HAP-1 (cell line): ENCODE data around the gene SEC16A.

Experiments used
- DNase-seq, 2 experiments: peaks; one replicate each; pipeline ENCODE4 v3.0.0-alpha.2; 2016 to 2020; ENCODE audit warnings: low spot score in 2 of 2
- H3K27me3 ChIP-seq: fragments of 250-450 bp; sonication (Bioruptor Pico); 2 replicates; pipeline ENCODE4 v1.5.1; 2020; ENCODE audit warnings: low read depth, mild to moderate bottlenecking, moderate library complexity
- H3K36me3 ChIP-seq: fragments of 250-450 bp; sonication (Bioruptor Pico); replicated peaks from 2 replicates; pipeline ENCODE4 v1.5.1; 2020; ENCODE audit warnings: mild to moderate bottlenecking
- H3K4me1 ChIP-seq: fragments of 250-450 bp; sonication (Bioruptor Pico); 2 replicates; pipeline ENCODE4 v1.5.1; 2020; ENCODE audit warnings: mild to moderate bottlenecking
- H3K4me3 ChIP-seq: fragments of 250-450 bp; sonication (Bioruptor Pico); 2 replicates; pipeline ENCODE4 v1.5.1; 2020; ENCODE audit warnings: mild to moderate bottlenecking, moderate library complexity
- H3K9me3 ChIP-seq: fragments of 250-450 bp; sonication (Bioruptor Pico); 2 replicates; pipeline ENCODE4 v1.5.1; 2020; ENCODE audit warnings: mild to moderate bottlenecking, moderate library complexity
- in situ Hi-C: fragments of 300-500 bp; cut with MboI; formaldehyde crosslinking; loops from 3 replicates; pipeline ENCODE4 v1.14.3; 2020; ENCODE audit warnings: low sequenced_read_pairs, inconsistent platforms, mixed read lengths

SEC16A gene

GRCh38 chr9:136443087-136443486 lies 39.8 kb downstream of the SEC16A start:
- Histone ChIP-seq H3K4me3 (no peak overlapping the region), H3K9me3 (no peaks in the 10 kb centered on the region), H3K36me3 (peaks cover 66% of the 10 kb centered on the region), H3K4me1 (peaks cover 3% of the 10 kb centered on the region), H3K27me3 (no peaks in the 10 kb centered on the region)
- in situ Hi-C loops = no loop called here
- DNase-seq = no peak

- H3K36me3 ChIP-seq = peaks cover 64% of the 10 kb centered on the region
- in situ Hi-C loops = no loop called here
- H3K27me3 ChIP-seq = no peaks in the 10 kb centered on the region
- no peak overlapping the region for H3K4me3 ChIP-seq
- no peaks in the 10 kb centered on the region for H3K9me3 ChIP-seq
- no peak for DNase-seq
- H3K4me1 ChIP-seq = peaks cover 9% of the 10 kb centered on the region
Observed at GRCh38 chr9:136442265-136442664, 40.6 kb downstream of the SEC16A start.

- no peak for DNase-seq
- in situ Hi-C loops = no loop called here
- no peak overlapping the region for H3K4me3 ChIP-seq
- peaks cover 59% of the 10 kb centered on the region for H3K36me3 ChIP-seq
- no peaks in the 10 kb centered on the region for H3K27me3 ChIP-seq
- H3K9me3 ChIP-seq = no peaks in the 10 kb centered on the region
- H3K4me1 ChIP-seq = peaks cover 12% of the 10 kb centered on the region
Observed at GRCh38 chr9:136441681-136442245, 41.1 kb downstream of the SEC16A start.

- Histone ChIP-seq H3K27me3 (no peaks in the 10 kb centered on the region), H3K9me3 (no peaks in the 10 kb centered on the region), H3K4me1 (peaks cover 12% of the 10 kb centered on the region), H3K4me3 (no peak overlapping the region), H3K36me3 (peaks cover 56% of the 10 kb centered on the region)
- no peak for DNase-seq
- in situ Hi-C loops = no loop called here
Observed at GRCh38 chr9:136441191-136441680, 41.6 kb downstream of the SEC16A start.

- H3K4me1 ChIP-seq = peaks cover 12% of the 10 kb centered on the region
- no peaks in the 10 kb centered on the region for H3K9me3 ChIP-seq
- H3K4me3 ChIP-seq = peak within 1 kb of the TSS; percentile 67
- peak; percentile 45 to 87 for DNase-seq
- in situ Hi-C loops = no loop called here
- H3K27me3 ChIP-seq = no peaks in the 10 kb centered on the region
- peaks cover 43% of the 10 kb centered on the region for H3K36me3 ChIP-seq
Observed at GRCh38 chr9:136439481-136440408, 43.1 kb downstream of the SEC16A start, which contains the start of gene INPP5E. INPP5E (minus strand) TSS chr9:136439845; CDS start chr9:136439419, 426 bp downstream.

- H3K4me1 ChIP-seq = peaks cover 12% of the 10 kb centered on the region
Observed at GRCh38 chr9:136438548-136439480, 44.0 kb downstream of the SEC16A start.

GRCh38 chr9:136437839-136438547 lies 44.8 kb downstream of the SEC16A start:
- H3K9me3 ChIP-seq = no peaks in the 10 kb centered on the region
- no peak for DNase-seq
- H3K4me1 ChIP-seq = peaks cover 12% of the 10 kb centered on the region
- no peaks in the 10 kb centered on the region for H3K27me3 ChIP-seq
- peak overlapping the region; percentile 67 for H3K4me3 ChIP-seq
- in situ Hi-C loops = no loop called here
- H3K36me3 ChIP-seq = peaks cover 28% of the 10 kb centered on the region

More at GRCh38 chr9:136438548-136439480, 44.0 kb downstream of the SEC16A start:
- in situ Hi-C loops = no loop called here
- DNase-seq = peak in 1 of 2 experiments; percentile 62
- Histone ChIP-seq H3K4me3 (peak overlapping the region; percentile 67), H3K36me3 (peaks cover 36% of the 10 kb centered on the region), H3K27me3 (no peaks in the 10 kb centered on the region), H3K9me3 (no peaks in the 10 kb centered on the region)

GRCh38 chr9:136437430-136437829 lies 45.4 kb downstream of the SEC16A start:
- Histone ChIP-seq H3K36me3 (peaks cover 25% of the 10 kb centered on the region), H3K9me3 (no peaks in the 10 kb centered on the region), H3K4me3 (peak overlapping the region; percentile 67), H3K27me3 (no peaks in the 10 kb centered on the region), H3K4me1 (peaks cover 12% of the 10 kb centered on the region)
- in situ Hi-C loops = no loop called here
- no peak for DNase-seq

GRCh38 chr9:136436055-136436634 lies 46.7 kb downstream of the SEC16A start:
- no peaks in the 10 kb centered on the region for H3K9me3 ChIP-seq
- no peak overlapping the region for H3K4me3 ChIP-seq
- in situ Hi-C loops = no loop called here
- H3K36me3 ChIP-seq = peaks cover 15% of the 10 kb centered on the region
- peaks cover 12% of the 10 kb centered on the region for H3K4me1 ChIP-seq
- H3K27me3 ChIP-seq = no peaks in the 10 kb centered on the region
- no peak for DNase-seq

GRCh38 chr9:136434580-136435169 lies 48.2 kb downstream of the SEC16A start:
- in situ Hi-C loops = no loop called here
- H3K4me3 ChIP-seq = no peak overlapping the region
- H3K4me1 ChIP-seq = peaks cover 9% of the 10 kb centered on the region
- peaks cover 17% of the 10 kb centered on the region for H3K36me3 ChIP-seq
- DNase-seq = no peak
- H3K27me3 ChIP-seq = no peaks in the 10 kb centered on the region
- H3K9me3 ChIP-seq = no peaks in the 10 kb centered on the region

GRCh38 chr9:136433849-136434579 lies 48.8 kb downstream of the SEC16A start:
- no peaks in the 10 kb centered on the region for H3K27me3 ChIP-seq
- peaks cover 21% of the 10 kb centered on the region for H3K36me3 ChIP-seq

More at GRCh38 chr9:136433849-136434579, 48.8 kb downstream of the SEC16A start:
- no peaks in the 10 kb centered on the region for H3K9me3 ChIP-seq
- in situ Hi-C loops = no loop called here
- H3K4me1 ChIP-seq = peaks cover 9% of the 10 kb centered on the region
- H3K4me3 ChIP-seq = no peak overlapping the region
- no peak for DNase-seq
